ENCODE results near the gene VPS45.

VPS45 gene

GRCh38 chr1:150080784-150081183 lies 13.2 kb downstream of the VPS45 start (continued):
- TF ChIP-seq ZNF518A (tag by site-specific recombination; conservative IDR thresholded peaks at IDR 0.05; ENCODE audit: low read depth), result no peak
- TF ChIP-seq MEIS1 (CRISPR knock-in tag; IDR thresholded peaks at IDR 0.05; ENCODE audit: borderline replicate concordance), result no peak

GRCh38 chr1:150082494-150082893 lies 14.9 kb downstream of the VPS45 start:
- Histone ChIP-seq H3K4me1 (ENCODE audit: control insufficient read depth, insufficient read depth, low read length) (no peaks in the 10 kb centered on the region), H3K4me3 (ENCODE audit: low read depth, low read length) (no peak overlapping the region), H3K9me3 (ENCODE audit: control insufficient read depth, insufficient read depth, low read depth, low read length) (no peaks in the 10 kb centered on the region), H3K36me3 (ENCODE audit: control insufficient read depth in 2 of 2, insufficient read depth in 1 of 2, low read length in 2 of 2) (peaks cover 57 to 95% of the 10 kb centered on the region in 2 experiments), H3K27ac (ENCODE audit: extremely low read depth, low read depth, low read length) (no peak overlapping the region)
- TF ChIP-seq ZNF324 (tag by site-specific recombination; IDR thresholded peaks at IDR 0.05), result no peak
- TF ChIP-seq ZNF239 (tag by site-specific recombination; IDR thresholded peaks at IDR 0.05), result no peak
- no peak for TF ChIP-seq HOXD13 (CRISPR knock-in tag; IDR thresholded peaks at IDR 0.05; ENCODE audit: borderline replicate concordance)
- TF ChIP-seq ZNF311 (tag by site-specific recombination; IDR thresholded peaks at IDR 0.05; ENCODE audit: borderline replicate concordance), result no peak
- TF ChIP-seq ZNF433 (tag by site-specific recombination; IDR thresholded peaks at IDR 0.05; ENCODE audit: low read depth), result no peak
- TF ChIP-seq OVOL3 (tag by site-specific recombination; IDR thresholded peaks at IDR 0.05), result no peak
- no peak for TF ChIP-seq ZBTB10 (tag by site-specific recombination; IDR thresholded peaks at IDR 0.05)
- TF ChIP-seq ZNF624 (tag by site-specific recombination; IDR thresholded peaks at IDR 0.05), result no peak
- TF ChIP-seq PRDM1 (tag by site-specific recombination; IDR thresholded peaks at IDR 0.05), result no peak
- no peak for TF ChIP-seq ZNF175 (tag by site-specific recombination; IDR thresholded peaks at IDR 0.05)
- no peak for TF ChIP-seq ZNF776 (tag by site-specific recombination; IDR thresholded peaks at IDR 0.05; ENCODE audit: borderline replicate concordance)
- TF ChIP-seq ZNF580 (tag by site-specific recombination; IDR thresholded peaks at IDR 0.05), result no peak
- TF ChIP-seq ZNF10 (tag by site-specific recombination; IDR thresholded peaks at IDR 0.05), result no peak
- TF ChIP-seq ZNF48 (tag by site-specific recombination; IDR thresholded peaks at IDR 0.05), result no peak
- ChIA-PET POLR2A (no interaction called here), CTCF (interaction anchor here (0.6 to 0.7 kb wide), 2 partner anchors 14 to 29 kb away, joined by 3 read pairs; no protein-coding TSS in a partner anchor)

GRCh38 chr1:150083907-150084306 lies 16.3 kb downstream of the VPS45 start:
- Histone ChIP-seq H3K4me1 (ENCODE audit: control insufficient read depth, insufficient read depth, low read length) (no peaks in the 10 kb centered on the region), H3K36me3 (ENCODE audit: control insufficient read depth in 2 of 2, insufficient read depth in 1 of 2, low read length in 2 of 2) (peaks cover 51 to 96% of the 10 kb centered on the region in 2 experiments), H3K9me3 (ENCODE audit: control insufficient read depth, insufficient read depth, low read depth, low read length) (no peaks in the 10 kb centered on the region), H3K27ac (ENCODE audit: extremely low read depth, low read depth, low read length) (no peak overlapping the region), H3K4me3 (ENCODE audit: low read depth, low read length) (no peak overlapping the region)
- POLR2A ChIA-PET, result no interaction called here
- TF ChIP-seq ZNF658 (tag by site-specific recombination; IDR thresholded peaks at IDR 0.05), result no peak
- no peak for TF ChIP-seq ZNF610 (tag by site-specific recombination; IDR thresholded peaks at IDR 0.05; ENCODE audit: borderline replicate concordance)
- no peak for TF ChIP-seq FEZF1 (tag by site-specific recombination; IDR thresholded peaks at IDR 0.05)
- TF ChIP-seq ZNF404 (tag by site-specific recombination; IDR thresholded peaks at IDR 0.05), result no peak
- TF ChIP-seq KLF17 (tag by site-specific recombination; IDR thresholded peaks at IDR 0.05), result no peak
- TF ChIP-seq ZNF580 (tag by site-specific recombination; IDR thresholded peaks at IDR 0.05), result no peak
- TF ChIP-seq PRDM1 (tag by site-specific recombination; IDR thresholded peaks at IDR 0.05), result no peak
- TF ChIP-seq ZNF341 (tag by site-specific recombination; IDR thresholded peaks at IDR 0.05; ENCODE audit: low read depth), result no peak
- CTCF ChIA-PET, result interaction anchor here (1.3 kb wide), 1 partner anchor 82 kb away, joined by 5 read pairs; no protein-coding TSS in a partner anchor
